HG03045 (cell line): ENCODE measurements around the gene YIPF5.
A peak's percentile ranks its signal among the peaks of the same experiment; 100 is the strongest.

Experiments used
- ATAC-seq: cut with Tn5 transposase; IDR thresholded peaks from one replicate; pipeline ENCODE4 v1.9.1; 2021; ENCODE audit warnings: mild to moderate bottlenecking, moderate library complexity; ENCODE audit not compliant: unreplicated experiment

The YIPF5 gene

DNA sequence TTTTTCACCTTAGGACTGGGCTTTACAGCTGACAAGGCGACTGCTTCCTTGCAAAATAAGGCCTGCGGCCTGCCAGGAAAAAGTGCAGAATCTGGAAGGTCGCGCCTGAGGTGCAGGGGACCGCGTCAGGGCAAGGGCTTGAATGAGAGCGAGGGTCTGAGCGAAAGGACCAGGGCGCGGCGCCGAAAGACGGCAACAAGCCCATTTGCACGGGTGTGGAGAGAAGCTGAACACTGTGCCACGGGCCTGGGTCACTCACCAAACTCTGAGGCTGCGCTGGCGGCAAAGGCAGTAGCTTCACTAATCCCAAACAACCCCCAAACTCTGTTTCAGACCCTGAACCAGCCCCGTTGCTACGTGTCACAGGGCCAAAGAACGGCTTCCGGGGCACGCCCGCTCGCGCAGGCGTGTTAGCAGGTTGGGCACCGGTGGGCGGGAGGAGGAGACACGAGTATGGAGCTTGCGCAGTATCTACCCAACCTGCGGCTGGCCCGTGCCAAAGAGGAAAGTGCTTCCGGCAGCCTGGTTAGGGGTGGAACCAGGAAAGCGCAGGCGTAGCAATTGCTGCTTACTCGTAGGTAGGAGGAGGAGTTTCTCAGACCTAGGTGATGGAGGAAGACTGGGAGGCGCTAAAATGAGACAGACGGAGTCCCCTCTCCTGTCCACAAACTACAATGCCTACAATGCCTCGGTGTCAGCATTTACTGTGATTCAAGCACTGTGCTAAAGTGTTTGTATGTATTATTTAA lies at the start of gene YIPF5, which contains the start of gene KCTD16:
TSS of gene YIPF5 (minus strand) at position 384 of the 749 bp plus-strand sequence. CDS start 704 bp downstream, outside the sequence.
TSS of gene KCTD16 (plus strand) at position 598 of the 749 bp plus-strand sequence.
- ATAC-seq: peak; percentile 100

- ATAC-seq: no peak
Observed at GRCh38 chr5:144219869-144220268, 49.4 kb upstream of the YIPF5 start.

DNA sequence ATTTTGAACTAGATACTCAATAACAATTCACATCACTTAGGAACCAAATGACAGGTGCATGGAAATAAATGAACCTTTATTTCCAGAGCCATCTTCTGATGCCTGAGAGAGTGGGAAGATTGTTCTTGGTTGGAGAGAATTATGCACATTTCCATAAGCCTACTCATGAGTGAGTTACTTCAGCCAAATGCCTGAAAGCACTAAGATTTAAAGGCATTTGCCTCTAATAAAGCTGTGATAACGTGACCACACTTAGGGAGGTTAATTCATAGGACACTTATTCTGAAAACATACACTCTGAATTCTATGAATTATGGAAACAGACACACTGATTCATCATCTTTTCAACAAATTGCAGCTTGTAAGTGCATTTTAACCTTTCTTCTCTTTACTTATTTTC lies 40.2 kb upstream of the YIPF5 start:
- ATAC-seq: no peak

DNA sequence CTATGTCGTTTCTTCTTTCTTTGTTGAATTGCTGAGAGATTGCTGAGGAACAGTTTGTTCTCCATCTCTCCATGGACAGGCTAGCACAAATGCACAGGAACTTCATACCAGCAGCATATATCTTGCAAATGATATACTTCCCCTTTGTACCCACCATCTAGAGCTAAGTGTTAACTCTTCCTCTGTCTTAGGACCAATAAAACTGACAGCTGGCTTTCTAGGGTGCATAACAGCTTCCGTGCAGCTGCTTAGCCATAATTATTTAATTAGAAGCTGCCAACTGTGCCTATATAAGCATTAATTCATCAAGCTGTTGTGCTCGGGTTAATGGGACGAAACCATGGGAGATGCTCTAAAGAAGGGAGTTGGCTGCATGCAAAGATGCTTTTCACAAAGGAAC lies 38.9 kb upstream of the YIPF5 start:
- ATAC-seq: no peak

GRCh38 chr5:144207875-144208444 lies 37.5 kb upstream of the YIPF5 start:
- no peak for ATAC-seq

- no peak for ATAC-seq
Observed at GRCh38 chr5:144206141-144206540, 35.7 kb upstream of the YIPF5 start.

DNA sequence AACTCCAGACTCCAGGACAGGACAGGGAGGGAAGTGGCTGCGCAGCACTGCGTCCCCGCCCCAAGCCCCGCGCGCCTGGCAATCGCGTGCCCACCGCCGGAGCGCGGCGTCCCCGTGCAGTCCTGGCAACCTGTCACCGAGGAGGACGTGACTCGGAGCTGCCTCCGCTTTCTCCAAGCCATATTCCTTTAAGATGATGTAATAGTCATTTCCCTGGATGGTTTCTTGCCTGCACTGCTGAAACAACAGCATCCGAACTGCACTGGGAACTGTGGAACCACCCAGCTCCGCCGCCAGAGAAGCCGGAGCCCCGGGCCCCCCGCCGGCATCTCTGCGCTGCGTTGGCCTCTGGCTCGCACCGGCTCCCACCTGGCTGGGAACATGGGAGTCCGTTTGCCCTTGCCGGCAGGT lies 34.7 kb upstream of the YIPF5 start:
- no peak for ATAC-seq

DNA sequence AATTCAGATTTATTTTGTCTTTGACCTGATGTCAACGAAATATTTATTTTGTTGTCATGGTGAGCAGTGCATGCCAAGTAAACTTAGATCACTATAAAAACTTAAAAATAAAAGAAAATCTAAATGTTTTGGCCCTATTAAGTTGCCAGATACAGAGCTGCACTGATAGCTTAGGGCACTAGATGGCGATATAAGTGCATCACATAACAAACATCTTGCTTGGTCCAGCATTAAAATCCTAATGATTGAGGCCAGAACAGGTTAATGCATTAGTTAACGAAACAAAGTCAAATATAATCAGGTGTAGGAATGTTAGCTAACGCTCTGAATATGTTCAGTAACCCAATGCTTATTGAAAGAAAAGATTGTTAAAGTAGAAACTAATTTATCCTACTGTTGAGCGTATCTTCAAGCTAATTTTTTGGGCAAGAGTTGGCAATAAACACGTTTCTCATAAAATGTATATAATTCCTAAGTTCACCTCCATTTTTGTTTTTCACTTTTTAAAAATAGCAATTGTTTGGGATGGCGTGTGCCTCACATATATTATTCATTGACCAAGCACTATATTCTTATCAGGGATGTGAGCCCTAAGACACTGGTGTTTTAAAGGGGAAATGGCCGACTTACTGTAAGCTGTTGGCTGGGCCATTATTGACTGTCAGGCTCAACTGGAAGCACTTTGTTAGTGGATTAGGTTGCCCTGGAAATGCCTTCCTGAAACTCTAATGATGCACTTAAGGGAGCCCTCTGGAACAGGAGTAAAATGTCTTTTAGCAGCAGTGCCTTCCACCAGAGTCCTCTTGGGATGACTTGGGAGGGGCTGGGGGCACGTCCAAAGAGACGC lies 33.5 kb upstream of the YIPF5 start:
- peak; percentile 82 for ATAC-seq

DNA sequence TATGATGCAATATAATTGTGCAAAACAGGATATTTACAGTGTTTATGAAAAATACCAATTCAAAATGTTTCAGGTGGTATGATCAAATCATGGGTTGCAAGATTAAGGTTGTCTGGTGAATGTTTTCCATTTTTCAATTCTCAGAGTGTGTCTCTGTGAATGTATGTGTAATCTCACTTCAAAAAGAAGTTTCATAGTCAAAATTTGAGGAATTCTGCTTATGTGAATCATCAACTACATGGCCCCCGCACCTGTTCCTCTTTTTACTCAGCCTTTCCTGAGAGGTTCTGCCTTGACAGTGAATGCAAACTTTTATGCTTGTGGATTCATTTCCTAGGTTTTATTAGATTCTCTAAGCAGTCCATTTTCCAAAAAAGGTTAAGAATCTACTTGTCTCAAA lies 32.3 kb upstream of the YIPF5 start:
- ATAC-seq: no peak

- ATAC-seq: no peak
Observed at GRCh38 chr5:144202072-144202471, 31.6 kb upstream of the YIPF5 start.

DNA sequence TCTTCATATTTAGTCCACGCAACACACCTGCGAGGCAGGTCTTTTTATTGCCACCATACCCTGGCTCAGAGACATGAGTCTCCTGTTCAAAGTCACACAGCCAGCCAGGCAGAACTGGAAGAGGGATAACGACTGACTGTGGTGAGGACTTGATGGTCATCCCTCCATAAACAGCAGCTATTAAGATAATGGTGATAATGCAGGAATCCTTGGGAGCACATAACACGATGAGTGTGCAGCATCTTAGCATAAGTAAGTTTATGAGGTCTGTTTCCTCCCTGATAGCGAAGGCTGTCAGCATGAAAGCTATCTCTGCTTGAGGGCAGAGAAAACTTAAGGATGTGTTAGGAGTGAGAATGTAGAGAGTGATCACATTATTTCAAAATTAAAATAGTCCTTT lies 31.1 kb upstream of the YIPF5 start:
- no peak for ATAC-seq

GRCh38 chr5:144198386-144198785 lies 27.9 kb upstream of the YIPF5 start:
- ATAC-seq: no peak

DNA sequence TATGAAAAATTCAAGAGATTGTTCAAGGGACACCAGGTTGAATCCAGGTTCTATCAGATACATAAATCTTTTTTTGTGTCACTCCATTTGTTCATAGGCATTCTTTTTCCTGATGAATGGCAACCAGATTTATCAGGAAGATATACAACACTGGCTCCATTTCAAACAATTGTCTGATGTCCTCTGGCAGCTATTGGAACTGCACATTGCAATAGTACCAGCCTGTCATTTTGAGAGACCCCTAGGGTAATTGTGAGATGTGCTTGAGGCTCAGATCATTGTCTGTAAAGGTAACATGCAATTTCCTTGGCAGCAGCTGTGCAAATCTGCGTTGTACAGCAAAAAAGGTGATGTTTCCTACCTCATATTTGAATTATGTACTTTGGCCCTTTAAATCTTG lies 26.2 kb upstream of the YIPF5 start:
- ATAC-seq: no peak

DNA sequence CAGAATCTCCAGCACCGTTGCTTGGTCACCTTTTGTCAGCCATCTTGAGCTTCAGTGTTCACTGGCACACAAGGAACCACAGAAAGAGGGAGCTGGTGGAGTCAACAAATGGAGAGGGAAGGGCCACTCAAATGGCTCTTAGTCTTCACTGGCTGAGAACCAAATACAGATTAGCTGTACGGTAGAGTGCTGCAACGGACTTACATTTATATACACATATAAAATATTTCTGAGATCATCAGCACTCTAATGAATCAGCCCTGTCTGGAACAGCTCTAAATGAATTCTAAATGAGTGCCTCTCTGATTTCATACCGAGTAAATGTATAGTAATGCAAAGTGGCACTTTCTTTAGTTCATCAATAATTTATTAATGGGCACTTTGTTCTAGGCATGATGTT lies 25.0 kb upstream of the YIPF5 start:
- no peak for ATAC-seq

DNA sequence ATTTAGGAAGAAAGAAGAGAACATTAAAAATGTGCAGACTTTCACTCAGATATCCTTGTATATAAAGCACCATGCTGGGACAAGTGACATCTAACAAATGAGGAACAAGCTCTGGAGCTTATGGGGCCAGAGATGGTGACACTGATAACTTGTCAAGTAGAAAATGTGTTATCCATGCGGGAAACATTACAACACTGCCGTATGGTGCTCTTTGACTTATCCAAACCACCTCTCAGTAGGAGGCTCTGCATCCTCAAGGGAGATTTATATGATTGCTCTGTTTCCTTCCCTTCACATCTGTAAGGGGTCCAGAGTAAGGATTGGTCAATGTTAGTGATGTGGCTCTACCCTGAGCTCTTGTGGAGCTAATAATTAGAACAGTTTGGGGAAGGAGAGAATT lies 23.7 kb upstream of the YIPF5 start:
- ATAC-seq: no peak

GRCh38 chr5:144192661-144193060 lies 22.2 kb upstream of the YIPF5 start:
- ATAC-seq: no peak

- peak; percentile 95 for ATAC-seq
Observed at GRCh38 chr5:144191998-144192397, 21.5 kb upstream of the YIPF5 start.

- ATAC-seq: no peak
Observed at GRCh38 chr5:144191531-144191930, 21.1 kb upstream of the YIPF5 start.

GRCh38 chr5:144189800-144190429 lies 19.5 kb upstream of the YIPF5 start:
- ATAC-seq: peak; percentile 53

DNA sequence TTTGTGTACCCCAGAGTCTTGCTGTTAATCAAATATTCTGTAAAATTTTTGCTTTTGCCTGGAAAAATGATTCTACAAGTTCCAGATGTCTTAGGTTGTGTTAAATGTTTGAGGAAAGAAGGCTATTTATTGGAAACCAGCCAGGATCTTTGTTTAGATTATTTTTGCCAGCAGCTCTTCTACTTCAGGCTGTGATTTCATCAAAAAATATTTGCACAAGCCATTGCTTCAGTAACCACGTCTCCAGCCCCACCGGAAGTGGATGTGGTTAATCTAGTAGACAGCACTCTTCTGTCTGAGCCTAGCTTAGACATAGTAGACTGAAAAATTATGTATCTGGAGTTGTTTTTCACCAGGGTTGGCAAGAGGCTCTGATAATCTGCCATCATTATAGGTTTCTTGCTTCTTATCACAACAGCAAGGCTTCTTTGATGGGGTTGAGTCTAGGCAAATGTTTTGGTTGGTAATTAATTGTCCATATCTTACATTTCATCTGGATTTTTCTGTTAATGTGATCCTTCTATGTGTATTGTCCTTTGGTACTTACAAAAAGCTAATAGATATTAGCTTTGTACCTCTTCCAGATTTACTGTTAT lies 17.3 kb upstream of the YIPF5 start:
- peak; percentile 66 for ATAC-seq
